ENCODE data around the gene FMO4. TPM values are rescaled to one million over a fixed set of nuclear protein-coding genes. Genes with fewer than 3 reads are reported as not detected.

Gene FMO4, protein sequence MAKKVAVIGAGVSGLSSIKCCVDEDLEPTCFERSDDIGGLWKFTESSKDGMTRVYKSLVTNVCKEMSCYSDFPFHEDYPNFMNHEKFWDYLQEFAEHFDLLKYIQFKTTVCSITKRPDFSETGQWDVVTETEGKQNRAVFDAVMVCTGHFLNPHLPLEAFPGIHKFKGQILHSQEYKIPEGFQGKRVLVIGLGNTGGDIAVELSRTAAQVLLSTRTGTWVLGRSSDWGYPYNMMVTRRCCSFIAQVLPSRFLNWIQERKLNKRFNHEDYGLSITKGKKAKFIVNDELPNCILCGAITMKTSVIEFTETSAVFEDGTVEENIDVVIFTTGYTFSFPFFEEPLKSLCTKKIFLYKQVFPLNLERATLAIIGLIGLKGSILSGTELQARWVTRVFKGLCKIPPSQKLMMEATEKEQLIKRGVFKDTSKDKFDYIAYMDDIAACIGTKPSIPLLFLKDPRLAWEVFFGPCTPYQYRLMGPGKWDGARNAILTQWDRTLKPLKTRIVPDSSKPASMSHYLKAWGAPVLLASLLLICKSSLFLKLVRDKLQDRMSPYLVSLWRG
- total RNA-seq (1 to 10 TPM; 3.1 to 4.2 TPM), polyA plus RNA-seq (ENCODE audit: insufficient read depth, low read depth, low replicate concordance) (3.6 TPM)
- long read RNA-seq, donor 1, partial matches to known transcripts = 0 of 2 reads
- long read RNA-seq, donor 1, other reads (novel, unspliced or antisense) = 0 of 2 reads
- long read RNA-seq, donor 2 = 0 reads

DNA sequence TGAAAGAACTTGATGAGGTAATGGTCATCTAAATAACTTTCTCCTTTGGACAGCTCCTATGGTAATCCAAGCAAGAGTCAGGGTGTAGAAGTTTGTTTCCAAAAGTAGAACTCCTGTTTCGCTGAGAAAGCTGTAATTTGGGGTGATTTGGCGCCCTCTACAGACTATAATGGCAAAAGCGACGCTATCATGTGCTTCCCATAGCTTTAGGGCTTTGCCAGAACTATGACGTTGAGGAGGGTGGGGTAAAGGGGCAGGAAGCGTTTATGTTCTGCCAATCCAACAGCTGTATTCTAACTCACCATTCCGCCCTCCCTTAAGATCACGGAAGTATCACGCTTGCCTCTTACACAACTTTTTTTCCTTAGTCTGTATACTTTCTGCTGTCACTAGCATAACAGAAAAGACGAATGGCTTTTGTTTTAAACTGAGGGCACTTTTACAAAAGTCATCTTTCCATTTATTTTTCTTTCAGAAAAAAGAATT is at the start of gene FMO4:
FMO4 (plus strand) TSS at position 349 of the 486 bp plus-strand sequence. CDS start 5,643 bp downstream, outside the sequence.
- H3K4me1 ChIP-seq = no peaks in the 10 kb centered on the region
- H3K4me3 ChIP-seq = peak within 1 kb of the TSS; percentile 13 to 21
- peak; percentile 94 for DNase-seq
- 6% methylated on average over 10 of the region's 10 CpGs for WGBS, 2 donors
- intact Hi-C loops (cut with DNase I; ENCODE audit: low total_unique reads) = loop anchor here (10.0 kb wide), 1 partner anchor 69 kb away; the partner anchor contains the start of gene FMO1
- H3K27ac ChIP-seq = peak within 1 kb of the TSS; percentile 0 to 85
- H3K9me3 ChIP-seq = no peaks in the 10 kb centered on the region
- no peaks in the 10 kb centered on the region for H3K36me3 ChIP-seq (ENCODE audit: low read depth, missing control alignments)
- no peaks in the 10 kb centered on the region for H3K27me3 ChIP-seq
- TF ChIP-seq, protein P1, sequence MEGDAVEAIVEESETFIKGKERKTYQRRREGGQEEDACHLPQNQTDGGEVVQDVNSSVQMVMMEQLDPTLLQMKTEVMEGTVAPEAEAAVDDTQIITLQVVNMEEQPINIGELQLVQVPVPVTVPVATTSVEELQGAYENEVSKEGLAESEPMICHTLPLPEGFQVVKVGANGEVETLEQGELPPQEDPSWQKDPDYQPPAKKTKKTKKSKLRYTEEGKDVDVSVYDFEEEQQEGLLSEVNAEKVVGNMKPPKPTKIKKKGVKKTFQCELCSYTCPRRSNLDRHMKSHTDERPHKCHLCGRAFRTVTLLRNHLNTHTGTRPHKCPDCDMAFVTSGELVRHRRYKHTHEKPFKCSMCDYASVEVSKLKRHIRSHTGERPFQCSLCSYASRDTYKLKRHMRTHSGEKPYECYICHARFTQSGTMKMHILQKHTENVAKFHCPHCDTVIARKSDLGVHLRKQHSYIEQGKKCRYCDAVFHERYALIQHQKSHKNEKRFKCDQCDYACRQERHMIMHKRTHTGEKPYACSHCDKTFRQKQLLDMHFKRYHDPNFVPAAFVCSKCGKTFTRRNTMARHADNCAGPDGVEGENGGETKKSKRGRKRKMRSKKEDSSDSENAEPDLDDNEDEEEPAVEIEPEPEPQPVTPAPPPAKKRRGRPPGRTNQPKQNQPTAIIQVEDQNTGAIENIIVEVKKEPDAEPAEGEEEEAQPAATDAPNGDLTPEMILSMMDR (IDR thresholded peaks at IDR 0.05) = peak; percentile 77 to 94 (median 89)
- no peak for TF ChIP-seq POLR2A (IDR thresholded peaks at IDR 0.05)

DNA sequence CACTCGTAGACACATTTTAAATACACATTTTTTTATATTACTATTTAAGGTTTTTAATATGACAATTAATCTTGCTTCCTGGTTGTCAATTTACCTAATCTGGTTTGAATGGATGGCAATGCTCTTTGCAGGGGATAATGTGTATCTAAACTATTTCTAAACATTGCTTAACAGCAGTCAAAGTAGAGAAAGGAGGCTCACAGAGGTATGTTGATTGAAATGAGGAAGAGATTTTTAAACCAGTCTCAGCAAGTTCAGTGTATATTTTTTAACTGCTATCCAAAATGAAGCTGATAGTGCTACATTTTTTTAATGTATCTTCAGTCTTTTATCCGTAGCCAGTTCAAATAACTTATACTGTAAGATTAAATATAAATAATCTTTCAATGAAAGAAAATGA is 48.3 kb upstream of the FMO4 start:
- Histone ChIP-seq H3K27me3 (no peaks in the 10 kb centered on the region), H3K4me3 (no peak overlapping the region), H3K9me3 (no peaks in the 10 kb centered on the region), H3K4me1 (no peaks in the 10 kb centered on the region), H3K36me3 (ENCODE audit: low read depth, missing control alignments) (no peaks in the 10 kb centered on the region), H3K27ac (no peak overlapping the region)
- no peak for TF ChIP-seq POLR2A (IDR thresholded peaks at IDR 0.05)
- TF ChIP-seq, protein P1 (IDR thresholded peaks at IDR 0.05) = no peak
- intact Hi-C loops (cut with DNase I; ENCODE audit: low total_unique reads) = no loop called here
- 84 to 86% methylated on average over 2 of the region's 2 CpGs for WGBS, 2 donors
- no peak for DNase-seq

DNA sequence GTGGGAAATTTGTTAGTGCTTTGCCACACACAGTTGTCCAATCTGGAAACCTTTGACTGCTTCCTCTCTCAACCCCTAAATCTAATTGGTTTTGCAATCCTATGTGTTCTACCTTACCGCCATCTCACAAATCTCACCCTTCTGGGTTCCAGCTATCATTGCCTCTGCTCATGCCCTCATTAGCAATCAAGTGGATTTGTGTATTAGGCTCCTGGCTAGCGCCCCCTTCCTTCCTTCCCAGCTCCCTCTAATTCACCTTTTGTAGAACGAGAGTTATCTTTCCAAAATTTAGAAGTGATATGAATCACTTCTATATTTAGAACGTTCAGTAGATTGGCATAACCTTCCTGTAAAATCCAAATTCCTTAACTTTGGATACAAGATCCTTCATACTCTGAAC is 47.1 kb upstream of the FMO4 start:
- Histone ChIP-seq H3K27ac (no peak overlapping the region), H3K4me3 (no peak overlapping the region), H3K9me3 (no peaks in the 10 kb centered on the region), H3K4me1 (no peaks in the 10 kb centered on the region), H3K36me3 (ENCODE audit: low read depth, missing control alignments) (no peaks in the 10 kb centered on the region), H3K27me3 (no peaks in the 10 kb centered on the region)
- intact Hi-C loops (cut with DNase I; ENCODE audit: low total_unique reads) = no loop called here
- TF ChIP-seq POLR2A (IDR thresholded peaks at IDR 0.05) = no peak
- TF ChIP-seq, protein P1 (IDR thresholded peaks at IDR 0.05) = no peak
- WGBS, 2 donors = 76 to 82% methylated on average over 4 of the region's 4 CpGs
- no peak for DNase-seq

DNA sequence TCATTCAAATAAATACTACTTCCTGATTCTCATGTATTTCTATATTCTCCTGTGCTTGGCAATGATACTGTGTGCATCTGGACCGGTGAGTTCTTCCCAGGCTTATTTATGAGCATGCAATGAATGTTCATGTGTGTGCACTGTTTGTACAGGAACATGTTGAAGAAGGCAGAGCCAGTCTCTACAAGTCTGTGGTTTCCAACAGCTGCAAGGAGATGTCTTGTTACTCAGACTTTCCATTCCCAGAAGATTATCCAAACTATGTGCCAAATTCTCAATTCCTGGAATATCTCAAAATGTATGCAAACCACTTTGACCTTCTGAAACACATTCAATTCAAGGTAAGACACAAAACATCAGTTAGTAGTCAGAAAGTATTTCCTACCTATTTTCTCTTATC is 46.6 kb upstream of the FMO4 start:
- H3K27ac ChIP-seq = no peak overlapping the region
- no peaks in the 10 kb centered on the region for H3K4me1 ChIP-seq
- no peaks in the 10 kb centered on the region for H3K9me3 ChIP-seq
- H3K4me3 ChIP-seq = no peak overlapping the region
- no peak for DNase-seq
- intact Hi-C loops (cut with DNase I; ENCODE audit: low total_unique reads) = no loop called here
- TF ChIP-seq, protein P1 (IDR thresholded peaks at IDR 0.05) = no peak
- no peak for TF ChIP-seq POLR2A (IDR thresholded peaks at IDR 0.05)
- no peaks in the 10 kb centered on the region for H3K27me3 ChIP-seq
- H3K36me3 ChIP-seq (ENCODE audit: low read depth, missing control alignments) = no peaks in the 10 kb centered on the region
- 31 to 63% methylated on average over 1 of the region's 1 CpG for WGBS, 2 donors

Data from testis (tissue), 5 donors.